Measurements from ENCODE around the gene GUCD1. TPM values are rescaled to one million over a fixed set of nuclear protein-coding genes. Genes with fewer than 3 reads are reported as not detected.
"Not testable (repeated sequence)": the region's sequence is repeated elsewhere in the genome, so short reads cannot be mapped to it uniquely, and the experiment has no call there.

GUCD1 gene
- total and polyA plus RNA-seq, 9 of the 15 experiments (the other 6 are each of a cell fraction or from before 2014, with no cell fraction given), result 31.5 to 67.8 (median 50.3) TPM

DNA sequence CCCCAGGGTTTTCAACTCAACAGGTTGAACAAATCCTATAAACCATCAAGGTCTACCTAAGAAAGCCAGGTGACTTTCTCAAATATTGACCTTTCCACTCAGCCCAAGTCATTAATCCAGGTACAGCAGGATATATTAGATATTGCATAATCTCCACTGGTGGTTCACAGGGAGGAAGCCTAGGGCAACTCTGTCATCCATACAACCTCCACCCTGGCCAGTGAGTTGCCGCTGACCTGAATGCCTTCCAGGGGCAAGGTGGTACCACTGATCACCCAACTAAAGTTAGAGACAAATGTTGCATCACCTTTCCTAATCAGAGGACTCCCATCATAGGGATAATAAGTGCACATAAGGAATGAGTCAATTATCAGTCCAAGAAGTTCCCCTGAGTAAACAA lies 22.9 kb downstream of the GUCD1 start:
- Histone ChIP-seq H3K9me3 (replicated peaks; ENCODE audit: control insufficient read depth, insufficient read depth, low read depth, low read length) (no peaks in the 10 kb centered on the region), H4K20me1 (replicated peaks; ENCODE audit: control insufficient read depth, insufficient read depth, low read length) (no peaks in the 10 kb centered on the region), H3K27me3 (ENCODE audit: control insufficient read depth in 2 of 2, insufficient read depth in 2 of 2, low read length in 2 of 2) (peaks cover 0 to 5% of the 10 kb centered on the region in 2 experiments; a peak in 2 of 5 replicates), H3K4me1 (replicated peaks in 1 of 2; ENCODE audit: control insufficient read depth in 2 of 2, insufficient read depth in 2 of 2, low read length in 2 of 2) (no peaks in the 10 kb centered on the region; a peak in 1 of 5 replicates), H3K4me3 (no peak overlapping the region), H3K9ac (ENCODE audit: insufficient read depth in 1 of 2, low read depth in 2 of 2, low read length in 2 of 2) (no peak overlapping the region), H3K36me3 (ENCODE audit: control insufficient read depth, insufficient read depth, low read length) (no peaks in the 10 kb centered on the region), H3K79me2 (ENCODE audit: control insufficient read depth, insufficient read depth, low read length) (no peaks in the 10 kb centered on the region), H3K27ac (ENCODE audit: extremely low read depth, low read depth, low read length) (no peak overlapping the region), H3K9me1 (ENCODE audit: control insufficient read depth, insufficient read depth, low read length) (no peaks in the 10 kb centered on the region), H3K4me2 (ENCODE audit: insufficient read depth, low read length) (no peak overlapping the region), H2AFZ (ENCODE audit: low read depth, low read length) (no peak overlapping the region)
- intact Hi-C loops (cut with micrococcal nuclease) (no loop called here), in situ Hi-C loops (cut with MboI) (no loop called here)
- no peak for FAIRE-seq
- DNase-seq (ENCODE audit: extremely low read depth in 1 of 4, low spot score in 3 of 4), result no peak
- no peak for ATAC-seq
- TF ChIP-seq NR2C2 (CRISPR knock-in tag; IDR thresholded peaks at IDR 0.05), result no peak
- no peak for TF ChIP-seq NR2C2 (tag; IDR thresholded peaks at IDR 0.05)
- TF ChIP-seq RFX1 (IDR thresholded peaks at IDR 0.05), result no peak
- TF ChIP-seq ETS2 (tag; IDR thresholded peaks at IDR 0.05; ENCODE audit: borderline replicate concordance, poor library complexity, severe bottlenecking), result no peak
- TF ChIP-seq ATF3 (IDR thresholded peaks at IDR 0.05), result peak; percentile 72
- no peak for TF ChIP-seq ATF3 (CRISPR knock-in tag; conservative IDR thresholded peaks at IDR 0.05)
- 0 out of 4 replicates have a peak, but pooled peaks of 1 of the 2 experiments have one; percentile 34 for TF ChIP-seq FOXA3 (CRISPR knock-in tag; conservative IDR thresholded peaks at IDR 0.05 in 1 of 2, IDR thresholded peaks at IDR 0.05 in 1 of 2)
- peak; percentile 56 for TF ChIP-seq CEBPB (tag; IDR thresholded peaks at IDR 0.05)
- peak; percentile 59; the same call in 1 of the 2 replicates for TF ChIP-seq CEBPG (CRISPR knock-in tag; IDR thresholded peaks at IDR 0.05)
- peak; percentile 73 to 81 for TF ChIP-seq CEBPG (tag; conservative IDR thresholded peaks at IDR 0.05 in 1 of 2, IDR thresholded peaks at IDR 0.05 in 1 of 2)
- 0% methylated on average over 1 of the region's 1 CpG for WGBS (ENCODE audit: insufficient coverage, low coverage, missing lambda C conversion rate)
- BruUV-seq (replicated peaks), result no TSS peak
- ChIA-PET POLR2A (no interaction called here), CTCF (ENCODE audit: low intra/inter-chr PET ratio) (no interaction called here)

GRCh38 chr22:24530968-24531367 lies 24.0 kb downstream of the GUCD1 start:
- FAIRE-seq; H3K4me2 ChIP-seq (ENCODE audit: insufficient read depth, low read length); H3K27ac ChIP-seq (ENCODE audit: extremely low read depth, low read depth, low read length); in situ Hi-C loops (cut with MboI); H3K27me3 ChIP-seq (ENCODE audit: control insufficient read depth in 2 of 2, insufficient read depth in 2 of 2, low read length in 2 of 2); H2AFZ ChIP-seq (ENCODE audit: low read depth, low read length); BruUV-seq (replicated peaks); H4K20me1 ChIP-seq (replicated peaks; ENCODE audit: control insufficient read depth, insufficient read depth, low read length); CTCF ChIA-PET (ENCODE audit: low intra/inter-chr PET ratio); H3K4me1 ChIP-seq (replicated peaks in 1 of 2; ENCODE audit: control insufficient read depth in 2 of 2, insufficient read depth in 2 of 2, low read length in 2 of 2); H3K79me2 ChIP-seq (ENCODE audit: control insufficient read depth, insufficient read depth, low read length); H3K9me3 ChIP-seq (replicated peaks; ENCODE audit: control insufficient read depth, insufficient read depth, low read depth, low read length); H3K9me1 ChIP-seq (ENCODE audit: control insufficient read depth, insufficient read depth, low read length); ATAC-seq; DNase-seq (ENCODE audit: extremely low read depth in 1 of 4, low spot score in 3 of 4); H3K9ac ChIP-seq (ENCODE audit: insufficient read depth in 1 of 2, low read depth in 2 of 2, low read length in 2 of 2); H3K36me3 ChIP-seq (ENCODE audit: control insufficient read depth, insufficient read depth, low read length); intact Hi-C loops (cut with micrococcal nuclease); H3K4me3 ChIP-seq: not testable (repeated sequence)
- 8% methylated on average over 2 of the region's 3 CpGs for WGBS (ENCODE audit: insufficient coverage, low coverage, missing lambda C conversion rate)
- POLR2A ChIA-PET, result interaction anchor here (1.1 to 1.5 kb wide), 2 partner anchors 9 to 10 kb away, joined by 3 to 6 read pairs; no protein-coding TSS in a partner anchor
